GM21723 (cell line): ENCODE results near the gene OSBPL2.

Source experiments
- ATAC-seq: cut with Tn5 transposase; IDR thresholded peaks from one replicate; pipeline ENCODE4 v1.9.1; 2021; ENCODE audit warnings: mild to moderate bottlenecking, moderate library complexity; ENCODE audit not compliant: unreplicated experiment

The OSBPL2 gene

GRCh38 chr20:62237801-62238568 is at the start of gene OSBPL2:
TSS of gene OSBPL2 (plus strand) at chr20:62238521. CDS start at chr20:62256185, 17,664 bp downstream.
- ATAC-seq: peak; percentile 97

DNA sequence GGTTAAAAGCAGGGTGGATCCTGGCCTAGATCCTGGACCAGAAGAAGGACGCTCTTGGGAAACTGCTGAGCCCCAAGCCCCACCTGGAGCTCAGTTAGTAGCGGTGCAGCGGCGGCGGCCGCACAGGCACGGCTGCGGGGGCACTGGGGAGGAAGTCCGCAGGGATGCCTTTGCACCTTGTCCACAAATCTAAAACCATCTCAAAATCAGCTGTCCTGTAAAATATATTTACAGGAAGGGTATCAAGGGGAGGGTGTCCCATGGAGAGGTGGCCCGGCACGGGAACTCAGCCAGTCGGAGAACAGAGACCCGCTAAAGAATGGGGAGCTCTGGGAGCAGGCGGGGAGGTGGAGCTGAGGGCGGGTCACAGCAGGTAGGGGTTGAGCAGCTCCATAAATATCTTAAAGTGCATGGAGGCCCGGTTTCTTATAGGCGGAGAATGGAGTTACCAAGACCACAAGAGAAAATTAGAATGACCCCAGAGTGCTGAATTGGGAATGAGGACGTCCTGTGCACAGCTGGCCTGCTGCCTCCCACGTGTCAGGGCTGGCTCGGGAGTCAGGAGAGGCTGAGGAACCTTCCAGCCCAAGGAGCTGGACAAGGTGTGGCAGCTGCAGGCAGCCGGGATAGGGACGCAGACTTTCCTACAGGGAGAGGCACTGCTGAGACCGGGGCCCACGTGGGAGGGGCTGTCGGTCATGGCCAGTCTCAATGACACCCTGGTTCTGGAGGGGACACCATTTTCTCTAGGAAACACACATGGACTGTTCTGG is 47.5 kb upstream of the OSBPL2 start:
- ATAC-seq: no peak

DNA sequence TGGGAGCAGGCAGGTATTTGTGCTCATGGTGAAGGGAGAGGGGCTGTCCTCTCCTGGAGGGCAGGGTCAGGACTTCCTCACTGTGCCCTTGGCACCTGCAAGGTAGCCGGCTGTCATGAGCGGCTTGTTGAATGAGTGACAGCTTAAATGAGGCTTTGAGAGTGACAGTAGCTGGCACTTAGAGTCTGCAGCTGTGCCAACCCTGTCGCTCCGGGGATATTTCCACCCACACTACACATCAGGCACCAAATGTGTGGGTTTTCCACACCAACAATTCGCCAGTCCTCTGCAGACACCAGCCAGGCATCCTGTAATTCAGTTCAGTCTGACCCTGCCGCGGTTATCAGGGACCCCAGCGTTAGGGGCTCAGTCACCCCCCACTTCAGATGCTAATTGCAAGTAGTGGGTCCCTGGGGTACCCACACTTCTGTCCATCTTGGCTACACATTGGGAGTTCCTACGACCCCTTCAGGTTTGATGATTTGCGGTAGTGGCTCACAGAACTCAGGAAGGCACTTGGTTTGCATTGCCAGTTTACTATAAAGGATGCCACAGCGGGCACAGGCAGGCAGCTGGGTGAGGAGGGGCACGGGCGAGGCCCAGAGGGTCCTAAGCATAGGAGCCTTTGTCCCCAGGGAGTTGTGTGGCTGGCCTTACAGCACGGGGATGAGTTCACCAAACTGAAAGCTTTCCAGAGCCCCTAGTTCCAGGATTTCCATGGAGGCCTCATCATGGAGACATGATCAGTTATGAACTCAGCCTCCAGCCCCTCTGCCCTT is 46.4 kb upstream of the OSBPL2 start:
- ATAC-seq: no peak

GRCh38 chr20:62192635-62193034 is 45.7 kb upstream of the OSBPL2 start:
- no peak for ATAC-seq

- ATAC-seq: no peak
These were observed 45.0 kb upstream of the OSBPL2 start for GRCh38 chr20:62193079-62194025.

DNA sequence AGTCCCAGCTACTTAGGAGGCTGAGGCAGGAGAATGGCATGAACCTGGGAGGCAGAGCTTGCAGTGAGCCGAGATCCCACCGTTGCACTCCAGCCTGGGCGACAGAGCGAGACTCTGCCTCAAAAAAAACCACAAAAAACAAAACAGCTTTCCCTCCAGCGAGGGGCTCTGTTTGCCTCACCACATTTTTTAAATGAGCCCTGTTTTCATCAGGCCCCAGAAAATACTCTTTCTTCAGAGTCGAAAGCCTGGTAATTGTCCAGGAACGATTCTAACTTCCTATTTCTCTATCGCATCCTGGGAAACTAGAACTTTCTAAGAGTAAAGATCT is 43.3 kb upstream of the OSBPL2 start:
- no peak for ATAC-seq

DNA sequence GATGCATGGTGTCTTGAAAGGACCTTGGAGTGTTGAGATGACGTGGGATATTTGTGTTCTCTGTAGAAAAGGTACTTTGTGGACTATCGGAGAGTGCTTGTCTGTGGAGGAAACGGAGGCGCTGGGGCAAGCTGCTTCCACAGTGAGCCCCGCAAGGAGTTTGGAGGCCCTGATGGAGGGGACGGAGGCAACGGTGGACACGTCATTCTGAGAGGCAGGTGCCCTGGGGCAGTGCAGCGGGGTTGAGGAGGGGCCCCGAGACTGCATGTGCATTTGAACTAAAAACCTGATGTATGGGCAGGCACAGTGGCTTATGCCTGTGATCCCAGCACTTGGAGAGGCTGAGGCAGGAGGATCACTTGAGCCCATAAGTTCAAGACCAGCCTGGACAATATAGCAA is 42.6 kb upstream of the OSBPL2 start:
- no peak for ATAC-seq

GRCh38 chr20:62196286-62196685 is 42.0 kb upstream of the OSBPL2 start:
- ATAC-seq: no peak

- no peak for ATAC-seq
These were observed 41.0 kb upstream of the OSBPL2 start for GRCh38 chr20:62197311-62197710.

DNA sequence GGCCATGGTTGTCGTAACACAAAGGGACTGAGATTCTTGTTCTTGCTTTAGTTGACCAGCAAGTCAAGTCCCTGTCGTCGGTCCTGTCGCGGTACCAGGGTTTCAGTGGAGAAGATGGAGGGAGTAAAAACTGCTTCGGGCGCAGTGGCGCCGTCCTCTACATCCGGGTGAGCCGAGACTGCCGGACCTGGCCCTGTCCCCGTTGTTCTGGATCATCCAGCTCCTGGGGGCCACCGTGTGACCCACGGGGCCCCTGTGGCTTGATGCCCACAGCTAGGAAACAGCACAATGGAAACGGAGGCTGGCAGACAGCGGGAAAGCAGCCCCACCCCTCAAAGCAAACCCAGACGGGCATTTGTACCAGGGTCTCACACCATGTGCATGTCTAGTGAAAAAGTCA is 40.5 kb upstream of the OSBPL2 start:
- no peak for ATAC-seq

DNA sequence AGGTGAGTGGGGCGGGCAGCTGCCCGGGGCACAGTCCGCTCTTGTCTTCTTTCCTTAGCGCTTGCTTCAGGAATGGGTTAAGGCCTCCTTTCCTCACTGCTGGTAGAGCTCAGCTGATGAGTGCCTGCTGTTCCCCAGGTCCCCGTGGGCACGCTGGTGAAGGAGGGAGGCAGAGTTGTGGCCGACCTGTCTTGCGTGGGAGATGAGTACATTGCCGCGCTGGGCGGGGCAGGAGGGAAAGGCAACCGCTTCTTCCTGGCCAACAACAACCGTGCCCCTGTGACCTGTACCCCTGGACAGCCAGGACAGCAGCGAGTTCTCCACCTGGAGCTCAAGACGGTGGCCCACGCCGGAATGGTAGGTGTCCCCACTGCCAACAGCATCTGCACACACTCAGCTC is 39.8 kb upstream of the OSBPL2 start:
- ATAC-seq: no peak

GRCh38 chr20:62198931-62199330 is 39.4 kb upstream of the OSBPL2 start:
- ATAC-seq: no peak

- ATAC-seq: no peak
These were observed 37.7 kb upstream of the OSBPL2 start for GRCh38 chr20:62200491-62201172.

DNA sequence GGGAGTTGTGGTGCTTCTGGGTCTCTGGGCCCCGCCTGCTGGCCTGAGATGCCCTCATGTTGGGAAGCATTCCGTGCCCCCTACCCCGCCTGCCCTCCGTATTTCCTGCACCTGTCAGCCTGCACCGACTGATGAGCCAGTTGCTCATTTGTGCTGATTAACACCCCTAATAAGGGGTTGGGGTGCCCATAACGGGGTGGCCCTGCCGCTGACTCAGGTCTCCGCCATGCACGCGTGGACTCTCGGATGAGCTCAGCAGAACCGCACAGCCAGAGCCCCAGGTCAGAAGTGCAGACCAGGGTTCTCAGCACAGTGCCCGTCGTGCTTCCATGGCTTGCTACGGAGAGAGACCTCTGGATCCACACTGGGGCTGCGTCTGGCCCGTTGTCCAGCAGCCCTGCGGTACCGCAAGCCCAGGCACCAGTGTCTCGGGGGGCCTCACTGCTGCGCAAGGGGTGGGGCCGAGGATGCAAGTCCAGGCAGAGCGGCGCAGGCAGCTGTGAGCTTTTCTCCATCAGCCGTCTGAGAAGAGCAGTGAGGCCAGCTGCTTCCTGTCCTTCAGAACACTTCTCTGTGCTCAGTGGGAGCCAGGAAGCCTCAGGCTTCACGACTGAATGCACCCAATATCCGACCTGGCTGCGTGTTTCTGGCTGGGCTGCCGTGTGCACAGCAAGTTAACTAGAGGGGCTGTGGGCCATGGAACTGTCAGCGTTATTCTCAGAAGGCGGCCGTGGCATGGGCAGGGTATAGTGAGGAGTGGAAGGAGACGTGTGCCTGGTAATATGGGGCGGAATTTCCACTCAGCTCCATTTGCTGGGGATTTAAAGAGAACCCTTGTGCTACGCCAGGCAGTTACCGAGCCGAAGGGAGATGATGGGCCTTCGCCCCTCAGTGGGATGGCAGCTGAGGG is 36.9 kb upstream of the OSBPL2 start:
- no peak for ATAC-seq

- ATAC-seq: no peak
These were observed 36.3 kb upstream of the OSBPL2 start for GRCh38 chr20:62202083-62202395.

DNA sequence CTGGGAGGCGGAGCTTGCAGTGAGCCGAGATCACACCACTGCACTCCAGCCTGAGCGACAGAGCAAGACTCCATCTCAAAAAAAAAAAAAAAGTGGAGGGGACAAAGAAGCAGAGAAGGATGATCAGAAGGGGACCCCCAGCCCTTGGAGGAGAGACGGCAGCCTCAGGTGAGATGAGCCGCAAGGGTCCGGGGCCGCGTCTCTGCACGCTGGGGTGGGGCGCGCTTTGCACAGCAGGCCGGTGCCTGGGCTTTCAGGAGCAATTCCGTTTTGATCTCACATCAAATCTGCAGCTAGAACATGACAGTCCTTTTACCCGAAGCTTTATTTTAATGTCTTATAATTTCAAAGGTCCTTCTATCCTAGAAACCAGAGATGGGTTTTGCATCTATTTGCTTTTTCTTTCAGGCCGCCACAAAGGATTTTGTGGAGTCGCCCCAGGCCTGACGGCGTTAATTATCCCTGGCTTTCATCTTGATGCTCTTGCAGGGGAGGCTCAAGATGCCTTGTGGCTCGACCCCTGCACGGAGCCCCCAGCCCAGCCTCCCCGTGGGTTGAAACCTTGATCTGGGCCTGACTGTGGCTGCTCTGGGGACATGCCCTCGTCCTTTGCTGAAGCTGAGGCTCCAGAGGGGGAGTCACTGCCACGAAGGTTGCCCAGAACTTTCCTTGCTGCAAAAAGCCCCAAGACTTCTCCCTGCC is 35.5 kb upstream of the OSBPL2 start:
- no peak for ATAC-seq

DNA sequence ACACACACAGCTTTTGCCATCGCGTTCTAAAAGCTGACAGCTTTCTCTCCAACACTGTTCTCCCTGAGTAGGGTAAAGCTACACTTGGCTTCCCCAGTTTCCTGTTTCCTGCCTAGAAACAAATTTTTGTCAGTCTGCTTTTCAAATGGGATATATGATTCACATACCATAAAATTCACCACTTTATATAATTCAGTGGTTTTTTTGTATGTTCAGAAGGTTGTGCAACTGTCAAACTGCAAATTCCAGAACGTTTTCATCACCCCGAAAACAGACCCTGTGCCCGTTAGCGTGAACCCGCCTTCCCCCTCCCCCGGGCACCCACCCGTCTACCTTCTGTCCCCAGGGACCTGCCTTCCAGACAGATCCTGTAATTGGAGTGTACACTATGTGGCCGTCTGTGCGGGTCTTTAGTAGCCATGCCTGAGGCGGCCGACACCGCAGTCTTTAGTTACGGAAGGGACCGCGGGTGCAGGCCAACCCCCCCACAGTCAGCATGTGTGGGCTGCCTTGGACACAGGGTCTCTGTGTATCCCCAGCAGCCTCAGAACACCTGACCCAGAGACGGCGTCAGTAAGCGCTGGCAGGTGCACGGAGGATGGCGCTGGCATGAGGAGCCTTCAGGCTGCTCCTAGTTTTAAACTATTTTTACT is 34.8 kb upstream of the OSBPL2 start:
- no peak for ATAC-seq
